Measurements from ENCODE around the gene ADGRF3.
"Not testable (repeated sequence)": the region's sequence is repeated elsewhere in the genome, so short reads cannot be mapped to it uniquely, and the experiment has no call there.

Gene ADGRF3

DNA sequence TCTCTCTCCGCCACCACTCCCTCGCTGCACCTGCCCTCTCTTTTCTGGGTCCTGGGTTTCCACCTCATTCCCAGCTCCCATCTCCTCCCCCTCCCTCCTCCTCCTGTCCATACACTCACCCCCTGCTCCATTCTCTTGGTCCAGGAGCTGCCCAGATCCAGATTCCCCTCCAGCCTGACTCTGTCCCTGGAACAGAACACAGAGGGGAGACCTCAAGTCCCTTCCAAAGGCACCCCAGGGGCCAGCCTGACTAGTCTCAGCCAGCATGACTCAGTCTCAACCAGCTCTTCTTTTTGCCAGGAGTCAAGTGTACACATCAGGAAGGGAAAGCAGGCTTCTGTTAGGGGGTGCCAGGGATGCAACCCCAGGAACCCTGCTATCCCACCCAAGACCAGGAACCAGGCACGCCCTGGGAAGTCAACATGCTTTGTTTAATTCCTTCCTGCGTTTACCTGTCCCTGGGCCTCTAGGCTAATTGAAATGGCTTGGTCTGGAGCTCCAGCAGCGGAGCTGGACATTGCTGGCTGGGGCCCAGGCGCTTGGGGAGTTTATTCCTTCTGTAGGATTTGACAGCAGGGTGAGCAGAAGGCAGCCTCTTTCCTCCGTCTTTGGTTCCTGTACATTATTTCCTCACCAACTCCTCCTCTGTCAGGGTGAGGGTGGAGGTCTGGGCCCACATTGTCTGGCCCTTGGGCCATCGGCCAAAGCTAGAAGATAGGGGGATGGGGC lies 29.0 kb downstream of the ADGRF3 start:
- no peak for DNase-seq (ENCODE audit: low spot score)

GRCh38 chr2:26316845-26317244 lies 29.7 kb downstream of the ADGRF3 start:
- DNase-seq (ENCODE audit: low spot score): no peak

DNA sequence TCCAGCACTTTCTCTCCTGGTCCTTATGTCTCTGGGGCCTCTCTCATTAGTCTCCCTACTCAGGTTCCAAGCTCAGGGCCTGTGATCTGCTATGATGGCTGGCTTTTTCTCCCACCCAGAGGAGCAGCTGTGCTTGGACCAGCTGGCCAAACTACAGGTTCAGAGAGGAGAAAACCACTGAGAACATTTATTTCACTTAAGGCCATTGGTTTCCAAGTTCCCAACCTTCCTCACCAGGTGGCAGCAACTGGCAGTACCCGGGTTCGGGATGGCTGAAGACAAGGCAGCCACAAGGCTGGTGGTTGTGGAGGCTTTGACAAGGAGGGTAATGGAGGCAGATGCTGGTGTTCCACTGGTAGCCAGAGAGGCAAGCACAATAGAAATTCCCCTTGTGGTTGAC lies 30.5 kb downstream of the ADGRF3 start:
- DNase-seq (ENCODE audit: low spot score): no peak

DNA sequence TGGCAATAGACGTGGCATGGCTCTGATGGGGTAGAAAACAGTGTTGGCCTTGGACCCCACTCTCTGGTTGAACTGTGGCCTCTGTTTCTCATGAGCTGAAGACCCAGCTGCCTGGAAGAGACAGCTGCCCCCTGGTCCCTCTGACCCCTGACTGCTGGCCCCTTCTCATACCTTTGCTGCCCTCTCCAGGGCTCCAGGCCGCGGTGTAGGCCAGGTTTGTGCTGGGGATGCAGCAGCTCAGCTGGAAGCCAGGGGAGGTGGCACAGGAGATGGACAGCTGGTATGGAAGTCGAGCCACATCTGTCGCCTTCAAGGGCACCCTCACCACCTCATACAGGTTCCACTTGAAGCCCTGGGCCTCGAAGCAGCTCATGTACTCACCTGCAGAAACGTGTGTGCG lies 32.3 kb downstream of the ADGRF3 start:
- DNase-seq (ENCODE audit: low spot score): no peak

- no peak for DNase-seq (ENCODE audit: low spot score)
These were observed 33.1 kb downstream of the ADGRF3 start for GRCh38 chr2:26313446-26313845.

DNA sequence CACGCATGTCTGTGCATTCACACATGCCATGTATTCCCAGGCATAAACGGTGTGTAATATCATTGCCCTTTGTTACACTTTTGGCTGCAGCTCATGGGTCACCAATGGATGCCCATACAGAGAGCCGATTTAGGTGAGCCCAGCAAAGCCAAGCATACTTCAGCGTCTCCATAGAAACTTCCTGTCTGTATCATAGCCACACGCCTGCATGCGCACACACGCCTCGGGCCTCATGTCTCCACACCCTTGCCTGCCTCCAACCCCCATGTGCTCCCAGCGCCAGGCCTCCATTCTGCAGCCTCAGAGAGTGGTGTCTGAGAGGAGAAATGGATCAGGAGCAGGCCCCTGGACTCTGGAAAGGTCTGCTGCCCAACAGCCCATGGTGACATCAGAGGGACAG lies 34.1 kb downstream of the ADGRF3 start:
- DNase-seq (ENCODE audit: low spot score): no peak

- DNase-seq (ENCODE audit: low spot score): no peak
These were observed 36.7 kb downstream of the ADGRF3 start for GRCh38 chr2:26309921-26310320.

GRCh38 chr2:26305540-26305939 lies 41.0 kb downstream of the ADGRF3 start:
- no peak for DNase-seq (ENCODE audit: low spot score)

GRCh38 chr2:26305094-26305493 lies 41.5 kb downstream of the ADGRF3 start:
- DNase-seq (ENCODE audit: low spot score): not testable (repeated sequence)

DNA sequence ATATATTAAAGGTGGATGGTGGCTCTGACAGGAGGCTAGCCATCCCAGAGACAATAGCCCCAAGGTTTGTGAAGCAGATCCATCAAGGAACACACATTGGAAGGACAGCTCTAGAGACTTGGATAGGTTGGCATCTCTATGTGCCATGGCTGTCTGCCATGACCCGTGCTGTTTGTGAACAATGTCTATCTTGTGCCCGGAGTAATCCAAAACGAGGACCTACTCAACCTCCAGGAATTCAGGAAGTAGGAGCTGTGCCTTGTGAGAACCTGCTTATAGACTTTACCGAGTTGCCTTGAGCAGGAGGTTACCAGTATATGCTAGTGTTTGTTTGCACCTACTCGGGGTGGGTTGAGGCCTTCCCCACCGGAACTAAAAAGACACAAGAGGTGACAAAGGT lies 43.7 kb downstream of the ADGRF3 start:
- peak; percentile 3 for DNase-seq (ENCODE audit: low spot score)

GRCh38 chr2:26300234-26300925 lies 46.2 kb downstream of the ADGRF3 start:
- DNase-seq (ENCODE audit: low spot score): peak; percentile 4

DNA sequence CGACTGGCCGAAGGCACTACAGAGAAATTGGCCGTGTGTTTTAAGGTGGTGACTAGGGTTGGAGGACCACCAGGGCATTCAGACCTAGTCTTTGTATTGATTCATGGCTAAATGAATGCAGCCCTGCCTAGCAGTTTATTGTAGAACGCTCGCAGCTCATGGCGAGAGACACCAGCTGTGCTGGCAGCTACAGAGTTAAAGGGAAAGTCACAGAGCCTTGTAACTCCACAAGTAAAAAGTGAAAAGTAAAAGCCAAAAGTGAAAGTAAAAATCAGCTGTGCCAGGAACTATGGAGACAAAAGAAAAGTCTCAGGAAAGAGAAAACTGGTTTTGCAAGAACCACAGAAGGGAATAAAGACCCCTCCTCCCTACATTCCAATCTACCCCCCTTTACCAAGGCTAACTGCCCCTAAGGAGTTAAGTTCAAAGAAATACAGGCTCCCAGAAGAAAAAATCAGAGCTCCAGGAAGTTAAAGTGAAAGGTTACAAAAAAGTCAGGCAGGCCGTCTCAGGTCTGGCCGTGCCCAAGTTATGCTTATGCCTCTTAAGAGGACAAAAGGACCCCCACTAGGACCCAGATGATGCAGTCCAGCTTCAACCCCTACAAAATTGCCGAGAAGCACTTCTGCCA lies 47.0 kb downstream of the ADGRF3 start:
- peak; percentile 44 for DNase-seq (ENCODE audit: low spot score)

GRCh38 chr2:26298638-26299393 lies 47.8 kb downstream of the ADGRF3 start:
- DNase-seq (ENCODE audit: low spot score): no peak

DNA sequence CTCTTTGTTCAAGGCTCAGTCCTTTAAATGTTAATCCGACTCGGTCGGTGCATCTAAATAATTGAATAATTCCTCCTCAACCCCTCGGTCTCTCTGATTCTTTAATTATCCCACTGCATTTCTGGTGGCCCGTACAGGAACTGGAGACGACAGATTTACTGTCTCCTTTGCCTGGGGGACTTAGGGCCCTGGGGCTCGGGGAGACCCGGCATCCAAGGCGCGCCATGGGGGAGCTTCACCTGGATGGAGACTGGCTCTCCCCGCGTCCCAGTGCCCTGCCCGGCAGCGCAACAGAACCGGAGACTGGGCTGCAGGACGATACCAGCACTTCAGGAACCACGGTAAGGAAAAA lies 48.3 kb downstream of the ADGRF3 start:
- no peak for DNase-seq (ENCODE audit: low spot score)

- no peak for DNase-seq (ENCODE audit: low spot score)
These were observed 49.5 kb downstream of the ADGRF3 start for GRCh38 chr2:26297061-26297460.

DNA sequence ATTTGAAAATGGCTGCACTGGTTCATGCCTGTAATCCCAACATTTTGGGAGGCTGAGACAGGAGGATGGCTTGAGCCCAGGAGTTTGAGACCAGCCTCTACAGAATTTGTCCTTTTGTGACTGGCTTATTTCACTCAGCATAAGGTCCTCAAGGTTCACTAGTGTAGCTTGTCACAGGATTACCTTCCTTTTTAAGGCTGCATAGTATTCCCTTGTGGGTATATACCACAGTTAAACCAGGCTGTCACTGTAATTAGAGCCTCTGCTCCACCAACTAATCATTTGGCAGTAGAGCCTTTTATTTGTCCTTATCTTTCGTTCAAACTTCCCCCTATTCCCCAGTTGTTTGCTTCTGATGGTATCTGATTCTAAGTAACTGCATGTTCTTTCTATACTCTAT lies 51.1 kb downstream of the ADGRF3 start:
- no peak for DNase-seq (ENCODE audit: low spot score)

DNA sequence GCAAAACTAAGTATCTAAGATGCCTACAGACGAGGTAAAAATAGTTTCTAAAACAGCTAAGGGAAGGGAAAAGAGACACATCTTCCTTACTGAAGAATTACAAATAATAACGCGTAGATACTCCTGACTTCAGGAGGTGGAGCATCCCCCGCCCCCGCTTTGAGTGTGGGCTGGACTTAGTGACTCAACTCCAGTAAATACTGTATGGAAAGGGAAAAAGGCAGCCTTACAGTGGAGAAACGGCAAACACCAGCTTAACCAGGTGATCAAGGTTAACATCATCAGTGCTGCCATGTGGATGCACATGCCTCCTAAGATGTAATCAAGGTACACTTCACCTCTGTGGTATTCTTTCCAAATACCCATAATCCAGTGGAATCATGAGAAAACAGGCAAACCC lies 53.9 kb downstream of the ADGRF3 start:
- no peak for DNase-seq (ENCODE audit: low spot score)

- DNase-seq (ENCODE audit: low spot score): no peak
These were observed 56.6 kb downstream of the ADGRF3 start for GRCh38 chr2:26290001-26290400.

- DNase-seq (ENCODE audit: low spot score): no peak
These were observed 60.7 kb downstream of the ADGRF3 start for GRCh38 chr2:26285931-26286330.

- DNase-seq (ENCODE audit: low spot score): peak; percentile 28
These were observed 62.5 kb downstream of the ADGRF3 start for GRCh38 chr2:26284132-26284531.

DNA sequence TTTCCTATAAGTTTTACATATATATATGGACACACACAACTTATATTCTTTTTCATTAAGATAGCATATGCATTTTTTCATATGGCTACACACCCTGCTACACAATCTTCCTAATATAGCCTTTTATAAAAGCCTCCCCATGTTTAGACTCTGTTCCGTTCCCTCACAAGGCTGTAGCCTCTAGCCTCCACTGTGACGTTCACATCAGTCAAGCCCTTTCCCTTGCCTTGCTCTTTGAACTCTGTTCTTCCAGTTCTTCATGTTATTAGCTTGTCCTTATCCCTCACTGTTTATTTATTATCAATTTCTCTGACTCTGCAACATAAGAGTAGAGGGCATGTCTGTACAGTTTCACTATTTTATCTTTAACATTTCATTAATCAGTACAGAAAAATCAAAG lies 63.0 kb downstream of the ADGRF3 start:
- no peak for DNase-seq (ENCODE audit: low spot score)

DNA sequence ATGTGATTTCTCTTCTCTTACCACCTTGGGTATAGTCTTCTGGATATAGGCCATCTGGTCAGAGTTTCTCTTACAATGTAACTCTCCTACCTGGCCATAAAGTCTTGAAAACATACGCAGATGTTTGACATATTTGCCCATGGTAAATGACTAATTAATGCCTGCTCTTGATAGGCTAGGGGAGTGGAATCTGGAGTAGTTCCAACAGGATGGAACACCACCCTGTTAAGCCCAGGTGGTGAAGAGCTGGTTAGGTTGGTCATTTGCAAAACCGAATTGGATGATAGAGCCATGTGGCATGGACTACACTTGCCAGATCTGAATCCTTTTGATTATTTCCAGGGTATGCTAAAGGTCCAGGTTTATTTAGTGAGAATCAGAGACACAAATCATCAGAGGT lies 65.4 kb downstream of the ADGRF3 start:
- no peak for DNase-seq (ENCODE audit: low spot score)

DNA sequence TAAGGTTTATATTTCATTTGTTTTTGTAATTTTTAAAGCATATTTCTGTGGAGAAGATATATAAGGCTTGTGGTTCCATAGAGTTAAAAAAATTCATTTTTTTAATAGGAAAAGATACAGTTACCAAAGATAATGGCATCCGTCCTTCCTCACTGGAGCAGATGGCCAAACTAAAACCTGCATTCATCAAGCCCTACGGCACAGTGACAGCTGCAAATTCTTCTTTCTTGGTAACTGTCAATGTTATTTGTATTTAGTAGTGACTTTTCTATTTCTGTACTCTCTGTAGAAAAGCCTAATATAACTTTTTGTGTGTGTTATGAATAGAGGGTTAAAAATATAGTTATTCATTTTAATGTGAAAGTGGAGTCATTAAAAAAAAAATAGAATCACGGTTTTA lies 66.7 kb downstream of the ADGRF3 start:
- DNase-seq (ENCODE audit: low spot score): no peak
